Subcutaneous adipose tissue (tissue), 4 donors: ENCODE data around the gene PDLIM3. TPM values are rescaled to one million over a fixed set of nuclear protein-coding genes. Genes with fewer than 3 reads are reported as not detected.

Experiments used
- total RNA-seq, 4 donors: library from RNA; depleted of rRNA; stranded (reverse); fragments of >200 nt; gene quantifications; one replicate each; pipeline ENCODE4 v1.1.0, GENCODE V29; 2016
- TF ChIP-seq, protein P1 (sequence below): fragments of 450-650 bp; IDR thresholded peaks from one replicate; pipeline ENCODE4 v1.5.1; 2016; ENCODE audit warnings: low read depth, mild to moderate bottlenecking, control low read depth, antibody characterized with exemption, moderate library complexity

PDLIM3 gene
- total RNA-seq, 4 donors from 2014 or later = 8.3 to 33.7 (median 13.4) TPM

DNA sequence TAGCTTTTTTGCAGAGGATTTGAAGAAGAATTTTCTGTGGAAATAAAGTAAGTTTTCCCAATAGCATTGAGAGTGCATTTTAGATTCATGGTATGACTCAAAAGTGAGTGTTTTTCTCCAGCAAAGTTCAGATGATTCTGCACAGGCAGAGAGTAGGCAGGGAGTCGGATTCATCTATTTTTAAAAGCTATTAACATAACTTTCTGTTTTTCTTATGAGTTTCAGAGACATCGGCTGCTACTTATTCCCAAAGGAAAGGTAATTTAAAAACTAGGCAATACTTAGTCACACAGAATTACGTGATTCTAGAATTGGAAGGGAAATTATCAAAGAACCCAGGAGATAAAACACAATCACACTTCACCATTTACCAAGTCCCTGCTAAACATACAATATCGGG is 68.2 kb downstream of the PDLIM3 start:
- TF ChIP-seq, protein P1, sequence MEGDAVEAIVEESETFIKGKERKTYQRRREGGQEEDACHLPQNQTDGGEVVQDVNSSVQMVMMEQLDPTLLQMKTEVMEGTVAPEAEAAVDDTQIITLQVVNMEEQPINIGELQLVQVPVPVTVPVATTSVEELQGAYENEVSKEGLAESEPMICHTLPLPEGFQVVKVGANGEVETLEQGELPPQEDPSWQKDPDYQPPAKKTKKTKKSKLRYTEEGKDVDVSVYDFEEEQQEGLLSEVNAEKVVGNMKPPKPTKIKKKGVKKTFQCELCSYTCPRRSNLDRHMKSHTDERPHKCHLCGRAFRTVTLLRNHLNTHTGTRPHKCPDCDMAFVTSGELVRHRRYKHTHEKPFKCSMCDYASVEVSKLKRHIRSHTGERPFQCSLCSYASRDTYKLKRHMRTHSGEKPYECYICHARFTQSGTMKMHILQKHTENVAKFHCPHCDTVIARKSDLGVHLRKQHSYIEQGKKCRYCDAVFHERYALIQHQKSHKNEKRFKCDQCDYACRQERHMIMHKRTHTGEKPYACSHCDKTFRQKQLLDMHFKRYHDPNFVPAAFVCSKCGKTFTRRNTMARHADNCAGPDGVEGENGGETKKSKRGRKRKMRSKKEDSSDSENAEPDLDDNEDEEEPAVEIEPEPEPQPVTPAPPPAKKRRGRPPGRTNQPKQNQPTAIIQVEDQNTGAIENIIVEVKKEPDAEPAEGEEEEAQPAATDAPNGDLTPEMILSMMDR = no peak

DNA sequence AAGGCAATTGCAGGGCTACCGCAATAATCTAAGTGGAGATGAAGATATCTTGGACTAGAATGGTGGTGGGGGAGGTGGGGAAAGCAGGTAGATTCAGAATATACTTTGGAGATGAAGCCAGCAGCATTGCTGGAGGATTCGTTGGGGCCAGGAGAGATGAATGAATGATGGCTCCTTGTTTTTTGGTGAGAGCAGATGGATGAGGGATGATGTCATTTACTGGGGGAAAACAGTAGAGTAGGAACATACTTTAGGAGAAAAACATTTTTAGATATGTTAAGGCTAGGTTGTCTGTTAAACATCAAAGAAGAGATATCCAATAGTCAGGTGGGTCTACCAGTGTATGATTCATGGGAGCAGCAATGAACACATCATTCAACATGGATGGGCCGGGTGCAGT is 69.6 kb downstream of the PDLIM3 start:
- TF ChIP-seq, protein P1 = no peak

DNA sequence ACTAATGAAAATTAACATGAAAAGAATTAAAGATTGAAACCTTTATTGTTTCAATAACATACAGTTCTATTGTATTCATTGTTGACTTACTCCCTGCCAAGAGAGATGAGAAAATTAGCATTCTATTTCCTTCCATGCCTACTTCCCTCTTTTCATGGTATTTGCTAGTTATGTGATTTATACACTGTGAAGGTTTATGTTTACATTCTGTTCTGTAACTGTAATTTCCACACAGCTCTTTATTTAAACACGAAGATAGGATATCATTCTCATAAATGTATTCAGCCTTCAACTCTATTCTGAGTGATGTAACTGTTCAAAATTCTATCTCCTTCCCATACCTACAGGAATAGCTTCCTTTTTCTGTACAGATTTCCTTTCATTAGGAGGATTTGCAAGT is 70.4 kb downstream of the PDLIM3 start:
- TF ChIP-seq, protein P1 = no peak

DNA sequence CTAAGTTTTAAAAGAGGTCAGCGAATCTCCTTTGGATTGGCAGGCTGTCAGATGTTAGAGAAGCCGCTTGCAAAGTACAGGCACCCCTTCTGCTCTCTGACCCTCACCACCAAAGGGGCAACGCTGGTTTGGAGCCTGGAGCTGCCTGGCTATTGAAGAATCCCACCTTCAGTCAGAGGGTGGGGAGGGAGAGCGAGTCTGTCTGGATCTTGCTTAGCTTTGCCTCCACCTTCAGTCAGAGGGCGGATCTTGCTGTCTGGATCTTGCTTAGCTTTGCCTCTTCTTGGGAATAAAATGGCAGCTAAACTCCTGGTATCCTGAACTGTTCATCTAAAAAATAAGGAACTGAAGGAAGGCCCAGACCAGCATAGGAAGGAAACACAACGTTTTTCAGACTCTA is 71.1 kb downstream of the PDLIM3 start:
- TF ChIP-seq, protein P1 = no peak

DNA sequence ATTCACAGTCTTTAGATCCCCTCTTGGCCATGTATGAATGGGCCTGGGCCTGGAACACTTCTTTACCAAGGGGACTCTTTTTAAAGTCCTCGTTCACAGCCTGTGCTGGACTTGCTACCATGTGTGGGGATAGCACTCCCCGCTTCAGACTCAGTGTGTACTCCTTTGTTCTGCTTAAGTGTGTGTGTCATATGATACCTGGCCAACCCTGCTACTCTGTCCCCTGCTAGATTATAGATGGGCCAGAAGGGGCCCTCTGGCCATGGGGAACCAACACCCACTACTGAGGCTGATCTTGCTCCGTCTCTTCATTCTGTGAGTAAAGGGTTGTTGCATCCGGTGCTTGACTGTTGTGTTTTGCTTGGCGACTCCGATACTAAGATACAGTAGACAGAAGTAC is 71.8 kb downstream of the PDLIM3 start:
- TF ChIP-seq, protein P1 = no peak

DNA sequence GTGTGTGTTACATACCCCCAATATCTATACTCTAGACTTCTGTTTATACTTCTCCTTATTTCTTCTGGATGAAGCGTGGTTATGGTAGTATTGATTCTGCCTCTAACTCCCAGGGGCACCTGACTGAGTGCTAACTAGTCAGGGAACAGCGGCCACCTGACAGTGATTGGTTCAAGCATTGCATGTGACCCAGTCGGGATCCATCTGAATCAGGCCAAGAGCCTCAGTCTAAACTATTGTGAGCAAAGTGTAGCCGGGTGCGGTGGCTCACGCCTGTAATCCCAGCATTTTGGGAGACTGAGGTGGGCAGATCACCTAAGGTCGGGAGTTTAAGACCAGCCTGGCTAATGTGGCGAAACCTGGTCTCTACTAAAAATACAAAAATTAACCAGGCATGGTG is 73.7 kb downstream of the PDLIM3 start:
- TF ChIP-seq, protein P1 = no peak

DNA sequence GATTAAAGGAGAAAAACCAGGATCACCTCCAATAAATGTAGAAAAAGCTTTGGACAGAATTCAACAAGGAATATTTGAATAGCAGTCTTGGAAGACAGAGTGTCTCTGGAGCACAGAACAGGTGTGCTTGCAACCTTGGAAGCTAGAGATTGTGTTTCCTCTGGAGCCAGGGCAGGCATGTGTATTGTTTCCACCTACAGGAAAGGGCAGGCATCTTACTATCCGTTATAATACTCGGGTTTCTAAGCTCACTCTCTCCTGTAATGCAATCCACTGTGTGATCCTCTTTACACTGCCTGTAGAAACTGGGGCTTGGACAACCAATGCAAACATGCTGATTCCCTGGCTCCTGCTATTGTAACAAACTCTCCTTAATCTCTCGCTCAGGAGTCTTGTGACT is 78.2 kb downstream of the PDLIM3 start:
- TF ChIP-seq, protein P1 = no peak
